MM.1S (cell line): Measurements from ENCODE around the gene DAD1.

Experiments used
- CTCF ChIP-seq: fragments of 300-600 bp; sonication (generic); IDR thresholded peaks from 2 replicates; pipeline ENCODE4 v1.5.1; 2016; ENCODE audit warnings: antibody characterized with exemption, low read length, mixed read lengths
- EZH2phosphoT487 ChIP-seq: fragments of 300-600 bp; sonication (generic); IDR thresholded peaks from 2 replicates; pipeline ENCODE4 v1.6.1; 2018; ENCODE audit warnings: antibody characterized with exemption, low read length

DNA sequence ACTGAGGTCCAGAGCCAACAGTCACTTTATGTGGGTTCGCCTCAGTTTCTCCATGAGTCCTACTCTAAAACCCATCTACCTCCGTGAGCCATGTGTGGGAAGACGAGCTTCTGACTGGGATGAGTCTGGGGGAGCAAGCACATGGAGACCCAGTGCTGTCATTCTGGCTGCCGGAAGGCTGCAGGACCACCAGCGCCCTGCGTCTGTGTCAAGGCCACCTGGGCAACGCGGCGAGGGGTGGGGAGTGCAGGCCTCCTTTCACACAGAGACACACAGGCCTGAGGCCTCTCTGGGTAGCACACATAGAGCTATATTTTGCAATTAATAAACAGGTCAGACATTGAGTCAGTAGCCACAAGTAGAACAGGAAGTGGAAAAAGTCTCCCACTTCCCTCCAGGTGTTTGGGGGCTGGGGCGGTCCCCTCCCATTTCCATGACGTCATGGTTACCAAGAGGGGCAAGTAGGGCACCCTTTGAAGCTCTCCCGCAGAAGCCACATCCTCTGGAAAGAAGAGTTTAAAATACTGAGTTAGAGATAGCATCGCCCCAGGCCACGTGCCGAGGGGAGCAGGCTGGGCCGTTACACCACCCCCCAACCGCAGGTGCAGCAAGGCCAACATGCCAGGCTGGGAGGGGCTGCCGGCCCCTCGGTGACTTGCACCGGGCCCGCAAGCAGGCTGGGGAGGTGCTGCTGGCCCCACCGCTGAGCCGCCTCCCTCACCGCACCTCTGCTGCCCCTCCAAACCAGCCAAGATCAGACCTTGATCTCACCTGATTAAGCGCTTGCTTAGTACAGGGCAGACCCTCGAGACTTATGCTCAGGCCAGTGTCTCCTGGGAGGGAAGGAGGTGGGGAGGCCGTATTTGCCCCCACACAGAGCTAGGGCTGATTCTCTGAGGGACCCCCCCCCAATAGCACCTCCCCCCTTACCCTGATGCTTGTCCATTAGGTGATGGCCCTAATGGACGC lies 32.7 kb downstream of the DAD1 start:
- TF ChIP-seq CTCF (no peak), EZH2phosphoT487 (no peak)
